ENCODE measurements around the gene CNOT6L.
A peak's percentile ranks its signal among the peaks of the same experiment; 100 is the strongest.

The CNOT6L gene

GRCh38 chr4:77715414-77716290 is 103.5 kb downstream of the CNOT6L start:
- H3K27ac ChIP-seq, result no peak overlapping the region
- DNase-seq (ENCODE audit: low read depth, low spot score), result no peak

GRCh38 chr4:77714514-77714913 is 104.7 kb downstream of the CNOT6L start:
- no peak for DNase-seq (ENCODE audit: low read depth, low spot score)

GRCh38 chr4:77713884-77714283 is 105.3 kb downstream of the CNOT6L start:
- no peak for DNase-seq (ENCODE audit: low read depth, low spot score)
- no peak overlapping the region for H3K27ac ChIP-seq

More at GRCh38 chr4:77714514-77714913, 104.7 kb downstream of the CNOT6L start:
- H3K27ac ChIP-seq, result no peak overlapping the region

GRCh38 chr4:77712675-77713074 is 106.5 kb downstream of the CNOT6L start:
- no peak overlapping the region for H3K27ac ChIP-seq
- no peak for DNase-seq (ENCODE audit: low read depth, low spot score)

GRCh38 chr4:77711469-77711868 is 107.7 kb downstream of the CNOT6L start:
- DNase-seq (ENCODE audit: low read depth, low spot score), result no peak
- no peak overlapping the region for H3K27ac ChIP-seq

- no peak overlapping the region for H3K27ac ChIP-seq
- no peak for DNase-seq (ENCODE audit: low read depth, low spot score)
These were observed 108.5 kb downstream of the CNOT6L start for GRCh38 chr4:77710684-77711083.

- H3K27ac ChIP-seq, result no peak overlapping the region
- DNase-seq (ENCODE audit: low read depth, low spot score), result no peak
These were observed 109.1 kb downstream of the CNOT6L start for GRCh38 chr4:77710059-77710458.

GRCh38 chr4:77706717-77707116 is 112.5 kb downstream of the CNOT6L start:
- DNase-seq (ENCODE audit: low read depth, low spot score), result no peak
- H3K27ac ChIP-seq, result no peak overlapping the region

GRCh38 chr4:77703666-77704065 is 115.5 kb downstream of the CNOT6L start:
- no peak for DNase-seq (ENCODE audit: low read depth, low spot score)
- H3K27ac ChIP-seq, result no peak overlapping the region

- no peak for DNase-seq (ENCODE audit: low read depth, low spot score)
- no peak overlapping the region for H3K27ac ChIP-seq
These were observed 118.0 kb downstream of the CNOT6L start for GRCh38 chr4:77701121-77701520.

GRCh38 chr4:77699731-77700210 is 119.4 kb downstream of the CNOT6L start:
- no peak overlapping the region for H3K27ac ChIP-seq
- DNase-seq (ENCODE audit: low read depth, low spot score), result peak; percentile 26

GRCh38 chr4:77697860-77698590 is 121.1 kb downstream of the CNOT6L start:
- no peak overlapping the region for H3K27ac ChIP-seq
- peak; percentile 14 for DNase-seq (ENCODE audit: low read depth, low spot score)

- DNase-seq (ENCODE audit: low read depth, low spot score), result peak; percentile 75
- no peak overlapping the region for H3K27ac ChIP-seq
These were observed 123.4 kb downstream of the CNOT6L start for GRCh38 chr4:77695774-77696173.

GRCh38 chr4:77692847-77693432 is 126.2 kb downstream of the CNOT6L start:
- no peak overlapping the region for H3K27ac ChIP-seq
- no peak for DNase-seq (ENCODE audit: low read depth, low spot score)

- no peak for DNase-seq (ENCODE audit: low read depth, low spot score)
- H3K27ac ChIP-seq, result no peak overlapping the region
These were observed 137.4 kb downstream of the CNOT6L start for GRCh38 chr4:77681792-77682191.

- no peak overlapping the region for H3K27ac ChIP-seq
- DNase-seq (ENCODE audit: low read depth, low spot score), result no peak
These were observed 142.3 kb downstream of the CNOT6L start for GRCh38 chr4:77676842-77677241.

GRCh38 chr4:77671051-77671450 is 148.1 kb downstream of the CNOT6L start:
- DNase-seq (ENCODE audit: low read depth, low spot score), result no peak
- no peak overlapping the region for H3K27ac ChIP-seq

GRCh38 chr4:77669946-77670590 is 149.1 kb downstream of the CNOT6L start:
- no peak overlapping the region for H3K27ac ChIP-seq
- no peak for DNase-seq (ENCODE audit: low read depth, low spot score)

GRCh38 chr4:77665381-77666069 is 153.6 kb downstream of the CNOT6L start:
- no peak for DNase-seq (ENCODE audit: low read depth, low spot score)
- peak overlapping the region; percentile 0 for H3K27ac ChIP-seq
